Measurements from ENCODE around the gene FNBP1.
"Not testable (repeated sequence)": the region's sequence is repeated elsewhere in the genome, so short reads cannot be mapped to it uniquely, and the experiment has no call there.

The FNBP1 gene

GRCh38 chr9:129910628-129911567 is 132.1 kb downstream of the FNBP1 start:
- DNase-seq, result no peak

- no peak for DNase-seq
Observed at GRCh38 chr9:129909851-129910250, 133.1 kb downstream of the FNBP1 start.

- no peak for DNase-seq
Observed at GRCh38 chr9:129908906-129909305, 134.1 kb downstream of the FNBP1 start.

GRCh38 chr9:129907201-129907600 is 135.8 kb downstream of the FNBP1 start:
- DNase-seq, result no peak

- DNase-seq, result no peak
Observed at GRCh38 chr9:129906298-129906697, 136.7 kb downstream of the FNBP1 start.

- no peak for DNase-seq
Observed at GRCh38 chr9:129904734-129905133, 138.3 kb downstream of the FNBP1 start.

GRCh38 chr9:129902740-129903134 is 140.3 kb downstream of the FNBP1 start:
- no peak for DNase-seq

- no peak for DNase-seq
Observed at GRCh38 chr9:129901993-129902739, 140.8 kb downstream of the FNBP1 start.

- DNase-seq, result no peak
Observed at GRCh38 chr9:129900263-129901027, 142.5 kb downstream of the FNBP1 start.

- no peak for DNase-seq
Observed at GRCh38 chr9:129899620-129900019, 143.4 kb downstream of the FNBP1 start.

GRCh38 chr9:129898185-129898584 is 144.8 kb downstream of the FNBP1 start:
- no peak for DNase-seq

GRCh38 chr9:129897263-129897662 is 145.7 kb downstream of the FNBP1 start:
- no peak for DNase-seq

GRCh38 chr9:129895376-129896268 is 147.4 kb downstream of the FNBP1 start:
- DNase-seq, result no peak

- DNase-seq, result no peak
Observed at GRCh38 chr9:129894120-129894823, 148.7 kb downstream of the FNBP1 start.

- DNase-seq, result no peak
Observed at GRCh38 chr9:129891569-129891968, 151.4 kb downstream of the FNBP1 start.

- DNase-seq, result not testable (repeated sequence)
Observed at GRCh38 chr9:129890718-129891299, 152.2 kb downstream of the FNBP1 start.

- no peak for DNase-seq
Observed at GRCh38 chr9:129889941-129890717, 152.9 kb downstream of the FNBP1 start.

GRCh38 chr9:129889122-129889940 is 153.7 kb downstream of the FNBP1 start:
- no peak for DNase-seq

Data from activated gamma-delta T cell (primary cell).